ENCODE measurements around the gene STARD5. TPM values are rescaled to one million over a fixed set of nuclear protein-coding genes. Genes with fewer than 3 reads are reported as not detected.

The STARD5 gene
- total RNA-seq, 4 donors from 2014 or later = 2.7 to 8.0 (median 5.0) TPM

GRCh38 chr15:81312790-81313543, 11.0 kb downstream of the STARD5 start:
- no peak for TF ChIP-seq CTCF (IDR thresholded peaks at IDR 0.05)
- ATAC-seq (ENCODE audit: low FRiP score) = peak; percentile 92
- DNase-seq (ENCODE audit: low spot score) = peak; percentile 64

DNA sequence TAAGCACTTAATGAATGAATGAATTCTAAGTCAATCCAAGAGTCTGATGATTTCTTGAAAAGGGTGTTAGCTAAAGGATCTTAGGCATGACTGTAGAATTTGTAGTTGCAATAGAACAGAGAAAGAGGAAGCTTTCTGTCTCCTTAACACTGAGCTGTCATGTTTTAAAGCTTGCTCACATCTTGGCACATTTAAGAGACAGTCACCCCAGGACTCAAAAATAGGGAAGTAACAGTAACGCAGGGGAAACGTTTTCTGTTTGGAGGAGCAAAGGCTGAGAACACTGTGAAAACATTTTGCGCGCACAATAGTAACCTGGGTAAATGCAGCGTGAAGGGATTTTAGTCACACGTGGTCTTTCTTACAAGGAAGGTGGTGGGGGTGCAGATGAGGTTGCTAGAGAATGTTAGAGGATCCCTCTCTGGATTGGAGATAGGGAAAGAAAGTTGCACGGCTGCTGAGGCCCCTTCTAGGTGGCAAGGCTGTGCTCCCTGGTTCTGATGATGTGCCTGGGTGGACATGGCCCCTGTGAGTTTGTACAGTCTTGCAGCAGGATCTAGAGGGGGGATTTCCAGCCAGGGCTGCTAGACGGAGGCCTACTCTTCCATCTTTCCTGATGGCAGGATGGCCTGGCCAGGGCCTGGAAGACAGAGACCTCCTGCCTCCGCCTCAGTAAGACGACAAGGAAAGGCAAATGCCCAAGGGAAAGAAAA, 12.0 kb downstream of the STARD5 start:
- ATAC-seq (ENCODE audit: low FRiP score) = no peak
- TF ChIP-seq CTCF (IDR thresholded peaks at IDR 0.05) = no peak
- DNase-seq (ENCODE audit: low spot score) = no peak

DNA sequence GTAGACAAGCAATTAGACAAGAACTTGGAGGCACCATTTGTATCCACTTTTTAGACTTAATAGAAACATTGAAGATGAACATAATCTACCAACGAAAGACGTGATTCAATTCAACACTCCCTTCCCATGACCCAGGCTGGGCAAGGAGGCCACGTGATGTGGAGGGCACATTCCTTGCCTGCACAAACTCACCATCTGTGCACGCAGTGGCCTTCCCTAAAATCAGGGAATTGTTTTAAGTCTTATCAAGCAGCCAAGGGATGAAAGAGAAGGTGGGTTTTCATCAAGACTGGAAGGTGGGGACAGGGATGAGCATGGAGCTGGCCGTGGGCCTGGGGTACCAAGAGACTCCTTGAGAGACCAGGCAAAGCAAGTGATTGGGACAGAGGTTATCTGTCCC, 13.5 kb downstream of the STARD5 start:
- ATAC-seq (ENCODE audit: low FRiP score) (no peak), DNase-seq (ENCODE audit: low spot score) (no peak)
- TF ChIP-seq CTCF (IDR thresholded peaks at IDR 0.05) = no peak

DNA sequence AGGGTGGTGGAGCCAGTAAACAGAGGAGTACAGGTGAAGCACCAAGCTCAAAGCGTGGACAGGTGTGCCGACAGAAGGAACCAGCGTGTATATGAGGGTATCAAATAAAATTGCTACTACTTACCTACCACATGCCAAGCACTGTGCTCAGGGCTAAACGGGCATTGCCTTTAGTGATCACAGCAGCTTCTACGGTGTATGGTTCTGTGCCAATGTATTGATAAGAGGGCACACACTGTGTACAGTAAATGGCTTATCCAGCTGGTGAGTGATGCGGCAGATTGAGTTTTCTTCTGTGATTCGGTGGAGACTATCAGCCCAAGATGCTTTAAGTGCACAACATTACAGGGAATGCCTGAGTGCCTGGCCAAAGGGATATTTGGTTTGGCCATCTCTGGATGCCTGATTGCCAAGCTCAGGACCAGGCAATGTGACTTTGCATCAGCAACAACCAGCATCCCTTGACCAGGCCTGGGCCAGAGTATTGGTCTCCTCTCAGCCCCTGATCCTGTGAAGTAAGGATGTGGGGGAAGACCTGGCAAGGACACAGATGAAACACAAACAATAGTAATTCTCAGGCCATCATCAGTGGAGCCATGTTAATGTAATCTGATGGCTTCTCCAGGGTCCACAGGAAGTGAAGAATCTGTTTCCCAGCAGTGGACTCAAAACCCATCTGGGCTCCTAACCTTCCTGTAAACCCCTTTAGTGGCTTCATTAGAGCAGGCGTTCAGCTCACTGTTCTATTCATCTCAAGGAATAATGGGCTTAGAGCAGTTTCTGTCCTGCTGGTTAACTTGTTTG, 14.1 kb downstream of the STARD5 start:
- TF ChIP-seq CTCF (IDR thresholded peaks at IDR 0.05) = no peak
- ATAC-seq (ENCODE audit: low FRiP score) = no peak
- DNase-seq (ENCODE audit: low spot score) = no peak

DNA sequence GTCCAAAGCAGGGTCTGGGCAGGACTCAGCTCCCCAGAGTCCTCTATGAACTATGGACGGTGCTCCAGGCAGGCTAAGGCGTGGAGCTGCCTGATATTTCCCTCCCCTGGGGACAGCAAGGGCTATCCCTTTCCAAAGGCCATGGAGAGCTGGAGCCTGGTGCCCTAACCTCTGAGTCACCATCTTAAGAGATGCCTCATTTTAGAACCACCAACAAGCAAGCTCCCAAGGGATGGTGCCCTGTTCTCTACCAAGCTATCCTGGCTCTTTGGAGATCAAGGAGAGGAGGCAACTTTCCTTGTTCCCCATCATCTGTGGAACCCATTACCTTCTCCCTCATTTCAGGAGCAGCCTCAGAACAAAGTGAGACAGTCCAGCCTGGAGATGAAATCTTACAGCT, 15.7 kb downstream of the STARD5 start:
- DNase-seq (ENCODE audit: low spot score) = no peak
- ATAC-seq (ENCODE audit: low FRiP score) = no peak
- no peak for TF ChIP-seq CTCF (IDR thresholded peaks at IDR 0.05)

- TF ChIP-seq CTCF (IDR thresholded peaks at IDR 0.05) = no peak
- DNase-seq (ENCODE audit: low spot score) (no peak), ATAC-seq (ENCODE audit: low FRiP score) (peak; percentile 26)
Measured at GRCh38 chr15:81304226-81304625, 19.7 kb downstream of the STARD5 start.

All from omental fat pad (tissue), 4 donors.